Amniotic stem cell (primary cell): ENCODE measurements around the gene ZFYVE28.

Experiments used
- DNase-seq: peaks from one replicate; lab custom pipeline; 2025; lab: John Stamatoyannopoulos, UW

The ZFYVE28 gene

DNA sequence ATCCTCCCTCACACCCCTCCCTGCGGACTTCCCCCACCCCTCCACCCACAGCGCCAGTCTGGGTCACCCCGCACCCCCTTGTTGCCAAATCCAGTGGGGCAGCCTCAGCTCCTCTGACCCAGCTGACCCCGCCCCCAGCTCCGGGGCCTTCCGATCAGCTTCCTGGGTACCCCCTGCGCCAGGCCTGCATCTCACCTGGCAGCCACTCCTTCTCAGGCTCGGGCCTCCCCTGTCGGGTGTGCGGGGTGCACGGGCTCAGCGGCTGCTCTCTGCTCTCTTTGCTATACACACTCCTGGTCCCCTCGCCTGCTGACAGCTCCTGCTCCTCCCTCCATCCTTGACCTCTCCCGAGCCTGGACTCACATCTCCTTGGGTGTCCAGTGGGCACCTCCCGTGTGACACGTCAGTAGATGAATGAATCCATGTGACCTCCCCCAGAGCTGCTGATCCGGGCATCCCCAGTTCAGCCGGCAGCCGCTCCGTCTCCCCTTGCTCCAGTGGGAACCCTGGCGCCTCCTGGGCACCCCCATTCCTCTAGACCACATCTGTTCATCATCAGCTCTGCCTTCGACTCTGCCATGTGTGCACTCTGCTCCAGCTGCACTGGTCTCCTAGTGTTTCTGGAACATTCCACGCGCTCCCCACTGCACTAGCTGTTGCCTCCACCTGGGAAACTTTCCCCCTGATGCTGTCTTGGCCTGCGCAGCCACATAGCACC, 10.2 kb upstream of the ZFYVE28 start:
- DNase-seq, result no peak

- no peak for DNase-seq
Observed at GRCh38 chr4:2427383-2428334, 9.2 kb upstream of the ZFYVE28 start.

GRCh38 chr4:2426711-2427275, 8.3 kb upstream of the ZFYVE28 start:
- DNase-seq, result no peak

DNA sequence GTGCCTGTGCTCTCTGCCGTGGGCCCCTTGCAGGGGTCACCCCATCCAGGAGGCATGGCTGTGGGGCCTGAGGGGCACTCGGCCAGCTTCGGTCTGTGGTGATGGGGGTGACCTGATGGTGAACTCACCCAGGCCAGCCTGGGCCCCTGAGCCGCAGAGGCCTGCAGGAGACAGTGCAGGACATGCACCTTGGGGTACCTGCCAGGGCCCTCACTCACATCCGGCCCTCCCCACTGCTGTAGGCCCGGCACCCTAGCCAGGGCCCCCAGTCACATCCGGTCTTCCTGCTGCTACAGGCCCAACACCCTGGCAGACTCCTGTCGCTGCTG, 7.6 kb upstream of the ZFYVE28 start:
- DNase-seq, result no peak

DNA sequence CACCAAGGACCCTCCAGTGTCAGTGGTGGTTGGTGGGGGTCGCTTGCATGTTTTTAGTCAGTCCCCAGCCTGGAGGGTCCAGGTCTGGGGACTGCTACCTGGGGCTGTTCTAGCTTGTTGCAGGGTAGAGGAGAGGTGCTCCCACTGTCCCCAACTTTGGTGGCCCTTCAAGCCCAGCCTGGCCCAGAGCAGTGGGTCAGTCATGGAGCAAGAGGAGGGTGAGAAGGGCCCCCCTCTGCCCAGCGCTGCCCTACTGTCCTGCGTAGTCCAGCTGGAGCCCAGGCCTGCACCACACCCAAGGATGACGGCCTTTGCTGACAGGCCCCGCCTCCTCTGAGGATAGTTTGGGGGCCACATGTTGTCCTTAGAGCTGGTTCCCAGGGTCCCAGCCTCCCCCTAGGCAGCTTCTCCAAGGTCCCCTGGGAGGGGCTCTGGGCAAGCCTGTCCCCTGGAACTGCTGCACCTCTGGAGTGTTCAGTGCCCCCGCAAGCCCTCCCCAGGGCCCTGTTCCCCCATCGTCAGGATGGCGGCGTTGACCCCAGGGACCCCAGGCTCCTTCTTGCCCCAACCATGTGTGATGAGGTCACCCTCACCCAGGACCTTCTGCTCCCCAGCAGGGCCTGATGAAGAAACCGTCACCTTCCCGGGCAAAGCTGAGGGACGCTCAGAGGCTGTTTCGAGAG, 7.1 kb upstream of the ZFYVE28 start:
- DNase-seq, result no peak

DNA sequence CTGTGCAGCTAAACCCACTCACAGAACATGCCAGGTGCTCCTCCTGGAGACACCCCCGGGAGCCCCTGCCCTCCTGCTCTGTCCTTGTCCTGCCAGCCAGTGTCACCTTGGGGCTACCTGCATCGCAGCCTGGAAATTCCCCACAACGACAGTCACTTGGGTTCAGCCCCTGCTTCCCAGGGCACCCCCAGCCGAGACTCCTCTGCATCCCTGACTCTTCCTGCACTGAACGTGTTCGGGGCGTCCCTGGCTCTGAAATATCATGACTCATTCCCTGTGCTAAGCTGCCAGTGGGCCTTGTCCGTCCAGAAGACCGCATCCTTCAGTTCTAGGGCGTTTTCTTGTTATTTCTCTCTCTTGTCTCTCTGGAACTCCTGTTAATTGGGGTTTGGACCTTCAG, 6.1 kb upstream of the ZFYVE28 start:
- DNase-seq, result no peak

DNA sequence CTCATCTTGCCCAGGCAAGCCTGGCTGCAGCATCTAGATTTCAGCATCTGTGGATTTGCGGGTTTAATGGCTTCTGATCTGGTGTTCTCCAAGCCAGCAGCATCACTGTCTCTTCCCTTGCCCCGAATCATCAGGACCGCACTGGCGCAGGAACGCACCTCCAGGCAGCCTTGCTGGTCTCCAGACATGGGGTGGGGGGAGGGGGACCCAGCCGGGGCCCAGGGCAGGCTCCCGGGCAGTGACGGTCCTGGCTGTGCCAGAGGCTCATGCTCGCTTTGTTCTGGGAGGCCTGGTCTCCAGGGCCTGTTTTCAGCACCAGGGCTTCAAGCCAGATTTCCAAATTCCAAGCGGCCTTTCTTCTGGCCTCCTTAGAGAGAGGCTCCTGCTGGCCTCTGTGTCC, 5.2 kb upstream of the ZFYVE28 start:
- DNase-seq, result no peak

GRCh38 chr4:2423066-2423465, 4.6 kb upstream of the ZFYVE28 start:
- DNase-seq, result no peak

DNA sequence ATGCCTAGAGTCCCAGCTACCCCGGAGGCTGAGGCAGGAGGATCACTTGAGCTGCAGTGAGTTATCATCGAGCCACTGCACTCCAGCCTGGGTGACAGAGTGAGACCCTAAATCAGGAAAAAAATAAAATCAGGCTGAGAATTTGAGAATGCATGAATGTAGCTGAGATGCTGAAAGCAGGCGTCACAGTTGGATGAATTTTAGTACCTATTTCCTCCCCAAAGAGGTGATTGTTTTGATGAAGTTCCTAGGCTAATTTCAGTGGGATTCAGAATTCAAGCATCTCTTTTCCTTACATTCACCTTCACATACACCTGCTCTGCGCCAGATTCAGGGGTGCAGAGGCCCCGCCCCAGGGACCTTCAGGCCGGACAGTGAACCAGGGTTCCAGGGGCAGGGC, 3.5 kb upstream of the ZFYVE28 start:
- no peak for DNase-seq

GRCh38 chr4:2419814-2420213, 1.4 kb upstream of the ZFYVE28 start:
- no peak for DNase-seq

DNA sequence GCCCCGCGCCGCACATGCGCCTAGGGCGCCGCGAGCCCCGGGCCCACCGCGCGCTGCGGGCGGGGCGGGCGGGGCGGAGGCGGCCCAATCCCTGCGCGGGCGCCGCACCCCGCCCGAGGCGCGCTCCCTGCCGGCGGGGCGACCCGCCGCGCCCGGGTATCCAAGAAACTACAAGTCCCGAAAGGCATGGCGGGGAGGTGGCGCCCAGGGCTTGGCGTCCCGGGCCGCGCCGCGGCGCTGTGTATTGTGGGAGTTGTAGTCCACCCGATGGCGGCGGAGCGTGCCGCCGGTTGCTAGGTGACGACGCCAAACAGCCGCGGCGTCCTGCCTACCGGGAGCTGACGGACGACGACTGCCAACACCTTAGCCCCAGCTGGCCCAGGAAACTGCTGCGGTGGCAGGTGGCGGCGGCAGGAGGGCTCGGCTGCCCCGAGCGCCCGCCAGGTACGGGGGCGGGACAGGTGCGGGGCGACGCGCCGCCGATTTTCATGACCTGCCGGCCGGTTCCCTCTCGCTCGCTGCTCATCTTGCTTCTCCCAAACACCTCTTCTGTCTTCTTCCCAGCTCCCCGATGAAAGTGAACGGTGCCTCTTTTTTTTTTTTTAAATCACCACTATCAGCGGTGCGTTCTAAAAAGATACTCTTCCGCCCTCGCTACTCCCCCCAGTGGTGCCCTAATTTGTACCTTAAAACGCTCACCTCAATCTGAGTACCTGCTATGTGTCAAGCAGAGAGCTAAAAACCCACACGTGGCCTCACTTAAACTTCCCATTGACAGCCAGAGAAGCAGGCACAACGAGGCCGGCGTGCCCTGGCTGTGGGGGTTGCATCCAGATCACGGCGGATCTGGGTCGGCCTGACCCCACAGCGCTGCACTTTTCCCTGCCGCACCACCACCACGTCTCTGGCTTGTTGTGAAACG, 466 bp upstream of the ZFYVE28 start, which contains the start of gene CFAP99:
Gene CFAP99 (plus strand): TSS at position 306 of the 922 bp plus-strand sequence.
- peak; percentile 93 for DNase-seq

DNA sequence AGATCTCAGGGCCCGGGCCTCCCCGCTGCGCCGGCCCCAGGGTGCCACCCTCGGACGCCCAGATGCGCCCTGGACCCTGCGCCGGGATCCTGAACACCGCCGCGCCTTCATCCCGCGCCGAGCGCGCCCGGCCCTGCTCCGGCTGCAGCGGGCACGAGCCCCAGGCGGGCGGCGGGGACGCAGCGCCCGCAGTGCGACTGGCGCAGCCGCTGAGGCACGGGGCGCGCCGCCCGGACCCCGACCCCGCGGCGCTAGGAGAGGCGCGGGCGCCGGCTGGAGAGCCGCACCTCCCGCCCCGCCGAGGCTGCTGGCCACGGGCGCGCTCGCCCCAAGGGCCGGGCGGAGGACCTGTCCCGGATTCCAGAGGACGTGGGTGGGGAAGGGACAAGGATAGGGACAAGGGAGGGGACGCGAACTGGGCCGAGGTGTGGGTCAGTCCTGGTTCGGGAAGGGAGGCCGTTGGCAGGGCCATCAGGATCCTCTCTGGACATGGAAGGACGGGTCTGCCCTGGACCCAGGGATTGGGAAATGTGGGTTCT, 1.1 kb downstream of the ZFYVE28 start:
- DNase-seq, result no peak

DNA sequence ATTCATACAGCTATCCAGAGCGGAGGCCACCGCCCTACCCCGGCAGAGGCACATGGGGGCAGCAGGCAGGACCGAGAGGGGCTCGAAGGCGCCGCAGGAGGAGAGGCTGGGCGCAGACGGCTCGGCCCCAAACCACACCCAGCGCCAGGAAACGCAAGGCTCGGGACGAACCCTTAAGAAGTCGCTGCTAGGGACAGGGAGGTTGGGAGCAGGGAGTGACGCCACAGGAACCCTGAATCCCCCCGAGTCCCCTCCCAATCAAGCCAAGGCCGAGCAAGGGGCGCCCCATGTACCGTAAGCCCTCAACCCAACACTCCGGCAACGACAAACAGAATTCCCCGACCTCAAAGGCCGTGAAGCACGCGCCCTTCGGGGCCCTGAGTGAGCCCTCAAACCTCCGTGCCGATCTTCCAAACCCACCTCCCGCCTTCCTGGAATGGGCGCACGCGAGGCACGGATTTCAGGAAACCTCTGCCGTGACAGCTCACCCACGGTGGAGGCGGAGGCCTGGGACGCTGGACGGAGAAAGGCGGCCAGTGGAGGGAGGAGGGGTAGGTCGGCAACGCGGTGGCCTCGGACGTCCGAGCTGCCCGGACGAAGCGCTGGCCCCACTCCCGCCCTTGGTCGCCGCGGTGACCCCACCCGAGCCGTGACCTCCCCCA, 1.8 kb downstream of the ZFYVE28 start:
- no peak for DNase-seq

DNA sequence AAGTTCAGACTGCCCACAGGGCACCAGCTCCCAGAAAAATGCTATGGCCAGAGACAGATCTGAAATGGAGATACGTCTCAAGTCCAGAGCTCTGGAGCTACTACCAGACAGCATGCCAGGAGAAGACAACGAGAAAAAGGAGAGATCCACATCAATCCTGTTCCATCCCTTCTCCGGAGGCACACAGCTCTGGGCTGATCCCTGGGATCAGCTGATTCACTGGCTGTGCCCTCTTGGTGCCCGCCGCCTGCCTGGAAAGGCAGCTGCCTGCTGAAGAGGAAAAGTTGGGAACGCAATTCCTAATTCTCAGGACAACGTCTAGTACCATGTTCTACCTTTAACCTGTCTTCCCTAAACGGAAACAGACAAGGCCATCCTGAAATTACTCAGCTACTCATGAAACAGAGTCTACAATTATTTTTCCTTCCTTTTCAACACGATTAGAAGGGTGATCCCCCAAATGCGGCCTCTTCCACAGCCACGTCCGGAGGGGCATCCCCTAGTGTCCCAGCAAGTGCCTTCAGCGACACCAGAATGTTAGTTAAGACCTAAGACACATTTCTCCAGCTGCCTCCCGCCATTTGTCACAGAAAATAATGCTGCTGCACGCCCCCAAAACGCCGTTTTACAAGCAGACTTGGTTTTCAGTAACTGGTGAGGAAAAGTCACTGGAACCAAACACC, 2.4 kb downstream of the ZFYVE28 start:
- no peak for DNase-seq

DNA sequence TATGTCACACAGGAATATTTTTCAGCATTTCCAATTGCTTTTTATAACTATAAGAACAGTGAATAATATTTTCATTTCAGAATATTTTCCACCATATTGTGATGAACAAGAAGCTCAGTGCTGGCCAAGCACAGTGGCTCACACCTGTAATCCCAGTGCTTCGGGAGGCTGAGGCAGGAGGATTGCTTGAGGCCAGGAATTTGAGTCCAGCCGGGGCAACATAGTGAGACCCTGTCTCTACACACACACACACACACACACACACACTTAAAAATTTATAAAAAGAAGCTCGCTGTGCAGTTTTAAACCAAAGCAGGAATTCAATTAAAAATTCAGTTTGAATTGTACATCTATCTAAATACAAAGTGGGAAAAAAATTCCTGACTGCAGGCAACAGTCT, 3.2 kb downstream of the ZFYVE28 start:
- DNase-seq, result no peak

DNA sequence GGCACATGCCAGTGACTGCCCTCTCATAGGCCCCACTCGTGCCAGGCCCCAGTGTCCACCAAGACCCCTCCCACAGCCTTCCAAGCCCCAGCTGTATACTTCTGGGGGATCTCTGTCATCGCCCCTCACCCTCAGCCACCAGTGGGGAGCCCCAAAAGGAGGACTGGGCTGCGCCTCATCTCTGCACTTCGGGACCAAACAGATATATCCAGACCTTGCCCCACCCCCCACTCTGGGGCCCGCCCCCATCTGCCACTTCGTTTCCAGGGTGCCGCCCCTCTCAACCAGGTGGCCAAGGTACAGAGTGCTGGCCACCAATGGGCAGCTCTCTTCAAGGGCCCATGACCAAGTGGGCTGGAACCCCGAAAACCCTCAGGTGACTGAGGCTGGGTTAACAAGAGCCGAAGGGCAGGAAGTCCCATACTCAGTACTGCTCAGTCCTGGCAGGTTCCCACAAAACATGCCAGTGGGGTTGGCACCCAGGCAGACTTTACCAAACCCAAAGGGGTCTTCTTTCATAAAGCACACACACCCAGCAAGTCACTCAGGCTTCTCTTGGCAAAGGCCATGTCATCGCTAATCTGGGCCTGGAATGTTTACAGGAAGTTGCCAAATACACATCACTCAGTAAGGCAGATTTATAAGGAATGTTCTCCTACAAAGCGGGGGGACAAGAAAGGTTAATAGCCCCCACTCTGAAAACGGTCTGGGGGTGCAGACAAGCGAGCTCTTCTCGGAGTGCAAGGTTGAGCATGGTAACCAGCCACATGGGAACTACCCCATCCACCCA, 4.4 kb downstream of the ZFYVE28 start:
- DNase-seq, result no peak

DNA sequence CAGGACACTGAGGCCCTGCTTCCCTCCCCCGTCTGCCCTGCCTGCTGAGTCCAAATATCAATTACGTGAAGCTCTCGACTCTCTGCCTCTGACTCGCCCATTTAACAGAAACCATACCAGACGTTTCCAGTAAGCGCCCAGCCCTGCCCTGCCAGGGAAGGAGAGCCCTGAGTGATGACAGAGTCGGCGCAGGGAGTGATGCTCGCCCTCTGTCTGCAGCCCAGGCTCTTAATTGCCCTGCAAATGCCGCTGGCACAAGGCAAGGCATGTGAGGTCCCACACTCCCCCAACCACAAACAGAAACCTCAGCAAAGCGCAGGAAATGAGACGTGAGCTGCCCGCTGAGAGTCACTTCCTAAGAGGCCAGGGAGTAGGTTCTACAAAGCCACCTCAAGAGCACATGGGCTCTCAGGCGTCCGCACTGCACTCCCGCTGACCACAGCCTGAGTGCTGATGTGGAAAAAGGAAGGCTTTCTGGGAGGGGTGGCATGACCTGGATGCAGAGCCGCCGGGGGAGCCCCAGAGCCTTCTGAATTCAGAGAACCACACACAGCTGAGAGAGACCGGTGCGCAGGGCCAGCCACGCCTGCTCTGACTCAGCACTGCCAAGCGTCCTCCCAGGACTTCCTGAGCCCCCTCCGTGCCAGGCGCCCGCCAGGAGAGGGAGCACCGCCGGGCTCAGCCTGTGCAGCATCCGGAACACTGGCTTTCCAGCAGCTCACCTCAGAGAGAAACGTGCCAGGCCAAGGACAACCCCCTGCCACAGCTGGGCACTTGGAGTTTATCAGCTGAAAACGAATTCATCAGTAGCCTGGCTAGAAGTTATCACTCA, 5.3 kb downstream of the ZFYVE28 start:
- DNase-seq, result peak; percentile 83

- DNase-seq, result no peak
Observed at GRCh38 chr4:2412534-2412884, 5.9 kb downstream of the ZFYVE28 start.
